SH-SY5Y (cell line): ENCODE results near the gene KMT2B.

ENCODE experiments used
- GATA2 ChIP-seq: IDR thresholded peaks from 2 replicates; pipeline ENCODE4 v1.6.1; 2011; ENCODE audit warnings: mild to moderate bottlenecking, low read depth, low read length
- GATA3 ChIP-seq: IDR thresholded peaks from 2 replicates; pipeline ENCODE4 v1.6.1; 2011; ENCODE audit warnings: low read depth, mild to moderate bottlenecking, low read length, moderate library complexity

KMT2B gene

DNA sequence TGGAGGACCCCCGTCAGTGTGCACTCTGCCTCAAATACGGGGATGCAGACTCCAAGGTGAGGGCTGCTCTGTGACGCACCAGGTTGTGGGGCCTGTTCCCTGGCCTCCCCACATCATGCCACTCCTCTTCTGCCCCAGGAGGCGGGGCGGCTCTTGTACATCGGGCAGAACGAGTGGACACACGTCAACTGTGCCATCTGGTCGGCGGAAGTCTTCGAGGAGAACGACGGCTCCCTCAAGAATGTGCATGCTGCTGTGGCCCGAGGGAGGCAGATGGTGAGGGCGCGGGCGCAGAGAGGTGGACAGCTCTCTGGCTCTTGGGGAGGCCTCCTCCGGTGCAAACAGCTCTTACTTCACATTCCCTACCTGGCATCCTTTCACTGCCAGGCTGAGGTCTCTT, 11.2 kb downstream of the KMT2B start:
- no peak for TF ChIP-seq GATA3
- TF ChIP-seq GATA2: no peak

GRCh38 chr19:35729763-35730162, 12.0 kb downstream of the KMT2B start:
- TF ChIP-seq GATA2 (no peak), GATA3 (no peak)

DNA sequence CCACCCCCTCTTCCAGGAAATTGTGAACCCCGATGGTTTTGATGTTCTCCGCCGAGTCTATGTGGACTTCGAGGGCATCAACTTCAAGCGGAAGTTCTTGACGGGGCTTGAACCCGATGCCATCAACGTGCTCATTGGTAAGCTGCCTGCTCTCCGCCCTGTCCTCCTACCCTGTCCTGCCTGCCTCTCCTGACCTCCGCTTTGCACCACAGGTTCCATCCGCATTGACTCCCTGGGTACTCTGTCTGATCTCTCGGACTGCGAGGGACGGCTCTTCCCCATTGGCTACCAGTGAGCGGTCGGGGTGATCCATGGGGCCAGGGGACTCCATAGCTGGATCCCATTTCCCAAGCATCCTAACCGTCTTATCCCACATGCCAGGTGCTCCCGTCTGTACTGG, 12.5 kb downstream of the KMT2B start:
- TF ChIP-seq GATA2 (no peak), GATA3 (no peak)

DNA sequence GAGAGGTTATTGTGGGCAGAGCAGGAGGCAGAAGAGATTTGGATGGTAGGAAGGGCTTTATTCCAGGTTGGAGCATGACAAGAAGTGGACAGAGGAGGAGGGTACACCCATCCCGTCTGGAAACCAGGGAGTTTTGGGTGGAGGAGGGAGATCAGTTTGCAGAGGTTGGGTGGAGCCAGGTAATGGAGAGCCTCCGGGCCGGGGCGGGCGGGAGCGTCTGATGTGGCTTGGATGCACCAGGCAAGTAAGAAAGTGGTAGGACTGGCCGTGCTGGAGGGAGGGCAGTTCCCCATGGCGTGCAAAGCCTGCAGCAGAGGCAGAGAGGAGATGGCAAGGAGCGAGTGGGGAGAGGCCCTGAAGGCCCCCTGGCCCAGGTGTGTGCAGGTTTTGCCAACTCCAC, 13.6 kb downstream of the KMT2B start:
- TF ChIP-seq GATA2: no peak
- TF ChIP-seq GATA3: no peak

DNA sequence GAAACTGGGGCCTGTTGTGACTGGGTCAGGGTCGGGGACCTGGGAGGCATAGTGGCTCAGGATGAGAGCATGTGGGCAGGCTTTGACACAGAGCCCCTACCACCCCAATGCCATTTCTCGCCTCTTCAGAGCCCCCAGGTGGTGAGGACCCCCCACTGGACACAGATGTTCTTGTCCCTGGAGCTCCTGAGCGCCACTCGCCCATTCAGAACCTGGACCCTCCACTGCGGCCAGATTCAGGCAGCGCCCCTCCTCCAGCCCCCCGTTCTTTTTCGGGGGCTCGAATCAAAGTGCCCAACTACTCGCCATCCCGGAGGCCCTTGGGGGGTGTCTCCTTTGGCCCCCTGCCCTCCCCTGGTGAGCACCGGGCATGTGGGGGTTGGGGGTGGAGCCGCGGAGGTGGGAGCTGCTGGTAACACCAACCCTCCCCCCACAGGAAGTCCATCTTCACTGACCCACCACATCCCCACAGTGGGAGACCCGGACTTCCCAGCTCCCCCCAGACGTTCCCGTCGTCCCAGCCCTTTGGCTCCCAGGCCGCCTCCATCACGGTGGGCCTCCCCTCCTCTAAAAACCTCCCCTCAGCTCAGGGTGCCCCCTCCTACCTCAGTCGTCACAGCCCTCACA, 14.1 kb downstream of the KMT2B start:
- TF ChIP-seq GATA2 (no peak), GATA3 (no peak)

GRCh38 chr19:35732540-35733179, 14.9 kb downstream of the KMT2B start:
- TF ChIP-seq GATA2 (no peak), GATA3 (no peak)

- TF ChIP-seq GATA2 (no peak), GATA3 (no peak)
These were observed 15.7 kb downstream of the KMT2B start for GRCh38 chr19:35733180-35734125.

DNA sequence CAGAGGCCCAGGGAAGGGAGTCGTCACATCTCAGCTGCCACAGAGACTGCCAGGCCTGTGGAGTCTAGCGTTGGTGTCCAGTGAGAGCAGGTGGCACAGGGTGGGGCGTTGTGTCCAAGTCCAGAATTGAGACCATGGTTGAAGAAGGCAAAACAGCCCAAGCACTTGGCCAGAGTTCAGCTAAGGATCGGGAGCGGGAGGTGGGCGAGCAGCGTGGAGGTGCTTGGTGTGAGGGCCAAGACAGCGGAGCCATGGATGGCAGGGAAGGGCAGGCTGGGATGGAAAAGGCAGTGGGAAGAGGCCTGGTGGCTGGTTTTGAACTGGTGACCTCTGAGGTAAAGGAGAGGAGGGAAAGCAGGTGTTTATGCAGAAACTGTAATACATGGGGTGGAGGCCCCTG, 16.5 kb downstream of the KMT2B start:
- TF ChIP-seq GATA3: no peak
- TF ChIP-seq GATA2: no peak

DNA sequence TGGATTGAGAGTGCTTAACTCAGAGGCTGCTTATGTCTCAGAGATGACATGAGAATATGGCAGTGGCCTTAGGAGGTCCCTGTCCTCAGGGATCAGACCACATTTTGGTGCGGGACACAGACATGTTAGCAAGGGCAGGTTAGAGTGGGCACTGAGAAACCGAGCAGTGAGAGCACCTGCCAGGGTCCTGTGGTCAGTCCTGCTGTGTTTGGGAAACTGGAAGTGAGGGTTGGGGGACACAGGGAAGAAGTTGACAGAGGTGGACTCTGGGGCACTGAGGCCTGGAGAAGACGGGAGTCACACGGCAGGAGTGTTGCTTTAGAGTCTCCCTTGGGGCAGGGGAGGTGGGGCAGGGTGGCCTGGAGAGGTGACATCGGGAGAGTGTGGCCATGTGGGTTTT, 17.1 kb downstream of the KMT2B start:
- TF ChIP-seq GATA3 (no peak), GATA2 (no peak)

DNA sequence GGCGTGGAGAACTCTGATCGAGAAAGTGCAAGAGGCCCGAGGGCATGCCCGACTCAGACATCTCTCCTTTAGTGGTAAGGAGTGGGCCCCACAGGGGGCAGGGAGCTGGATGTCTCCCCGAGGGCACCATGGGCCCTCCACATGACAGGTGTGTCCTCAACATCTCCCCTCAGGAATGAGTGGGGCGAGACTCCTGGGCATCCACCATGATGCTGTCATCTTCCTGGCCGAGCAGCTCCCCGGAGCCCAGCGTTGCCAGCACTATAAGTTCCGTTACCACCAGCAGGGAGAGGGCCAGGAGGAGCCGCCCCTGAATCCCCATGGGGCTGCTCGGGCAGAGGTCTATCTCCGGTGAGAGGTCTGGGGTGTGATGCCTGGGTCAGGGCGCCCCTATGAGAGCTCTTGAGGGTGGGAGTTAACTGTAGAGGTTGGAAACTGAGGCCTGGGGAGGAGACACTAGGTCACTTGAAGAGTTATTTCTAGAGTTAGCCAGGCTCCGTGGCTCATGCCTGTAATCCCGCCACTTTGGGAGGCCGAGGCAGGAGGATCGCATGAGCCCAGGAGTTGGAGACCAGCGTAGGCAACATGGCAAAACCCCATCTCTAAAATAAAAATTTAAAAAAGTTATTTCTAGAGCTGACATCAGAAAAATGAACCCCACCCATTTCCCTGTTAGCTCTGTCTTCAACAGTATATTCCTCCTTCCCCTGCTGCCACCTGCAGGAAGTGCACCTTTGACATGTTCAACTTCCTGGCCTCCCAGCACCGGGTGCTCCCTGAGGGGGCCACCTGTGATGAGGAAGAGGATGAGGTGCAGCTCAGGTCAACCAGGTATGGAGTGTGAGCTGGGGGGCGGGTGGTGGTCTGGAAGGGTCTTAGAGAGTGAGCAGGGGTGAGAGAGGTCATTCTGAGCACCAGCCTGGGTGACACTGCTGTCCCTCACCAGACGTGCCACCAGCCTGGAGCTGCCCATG, 19.4 kb downstream of the KMT2B start:
- TF ChIP-seq GATA2 (no peak), GATA3 (no peak)

- no peak for TF ChIP-seq GATA3
- no peak for TF ChIP-seq GATA2
These were observed 20.5 kb downstream of the KMT2B start for GRCh38 chr19:35738021-35738886.

- TF ChIP-seq GATA3 (no peak), GATA2 (no peak)
These were observed 21.1 kb downstream of the KMT2B start for GRCh38 chr19:35738887-35739229.
